ENCODE measurements around the gene GLUD1.
"Not testable (repeated sequence)": the region's sequence is repeated elsewhere in the genome, so short reads cannot be mapped to it uniquely, and the experiment has no call there.

GLUD1 gene

DNA sequence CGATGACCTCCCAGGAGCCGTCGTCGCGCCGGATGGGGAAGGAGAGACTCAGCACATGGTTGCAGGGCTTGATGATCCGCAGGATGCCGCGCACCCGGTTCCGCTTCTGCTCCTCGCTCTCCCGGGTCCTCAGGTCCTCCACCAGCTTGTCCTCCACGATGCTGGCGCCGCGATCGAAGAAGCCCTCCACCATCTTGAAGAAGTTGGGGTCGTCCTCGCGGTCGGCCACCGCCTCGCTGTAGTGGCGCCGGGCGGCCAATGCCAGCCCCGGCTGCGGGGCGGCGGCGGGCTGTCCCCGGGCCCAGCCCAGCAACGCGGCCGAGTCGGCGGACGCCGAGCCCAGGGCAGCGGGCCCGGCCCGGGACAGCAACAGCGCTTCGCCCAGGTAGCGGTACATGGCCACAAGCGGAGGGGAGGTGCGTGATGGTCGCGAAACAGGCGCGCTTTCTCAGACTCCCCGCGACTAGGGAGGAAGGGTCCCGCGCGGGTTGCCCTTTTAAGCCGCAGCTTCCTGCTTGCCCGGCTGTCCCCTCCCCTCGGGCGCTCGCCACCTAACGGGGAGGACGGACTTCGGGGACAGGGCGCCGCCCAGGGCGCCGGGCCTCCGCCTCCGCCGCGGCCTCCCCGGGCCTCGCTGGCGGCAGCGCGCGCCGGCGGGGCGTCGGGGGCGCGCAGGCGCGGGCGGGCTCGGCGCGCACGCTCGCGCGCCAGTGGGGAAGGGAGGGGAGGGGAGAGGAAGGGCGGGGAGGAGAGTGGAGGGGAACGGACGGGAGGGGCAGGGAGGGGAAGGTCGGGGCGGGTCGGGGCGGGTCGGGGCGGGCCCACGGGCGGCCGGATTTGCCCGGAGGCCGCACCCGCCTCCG lies at the start of gene GLUD1, which contains the start of gene SHLD2:
TSS of gene GLUD1 (minus strand) at position 471 of the 863 bp plus-strand sequence. CDS start at position 397, 74 bp downstream.
TSS of gene SHLD2 (plus strand) at position 834 of the 863 bp plus-strand sequence. CDS start 56,149 bp downstream, outside the sequence.
- DNase-seq: peak; percentile 91

DNA sequence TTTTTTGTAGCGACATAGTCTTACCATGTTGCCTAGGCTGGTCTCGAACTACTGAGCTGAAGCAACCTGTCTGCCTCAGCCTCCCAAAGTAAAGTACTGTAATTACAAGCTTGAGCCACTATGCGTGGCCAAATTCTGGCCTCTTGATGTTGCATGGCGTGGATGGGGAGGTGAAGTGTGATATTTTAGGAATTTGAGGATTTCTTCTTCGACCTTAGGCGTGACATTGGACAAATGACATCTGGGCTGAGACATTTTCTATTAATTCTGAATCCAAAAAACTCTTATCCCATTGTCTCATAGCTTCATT lies 48.4 kb upstream of the GLUD1 start:
- DNase-seq: not testable (repeated sequence)

DNA sequence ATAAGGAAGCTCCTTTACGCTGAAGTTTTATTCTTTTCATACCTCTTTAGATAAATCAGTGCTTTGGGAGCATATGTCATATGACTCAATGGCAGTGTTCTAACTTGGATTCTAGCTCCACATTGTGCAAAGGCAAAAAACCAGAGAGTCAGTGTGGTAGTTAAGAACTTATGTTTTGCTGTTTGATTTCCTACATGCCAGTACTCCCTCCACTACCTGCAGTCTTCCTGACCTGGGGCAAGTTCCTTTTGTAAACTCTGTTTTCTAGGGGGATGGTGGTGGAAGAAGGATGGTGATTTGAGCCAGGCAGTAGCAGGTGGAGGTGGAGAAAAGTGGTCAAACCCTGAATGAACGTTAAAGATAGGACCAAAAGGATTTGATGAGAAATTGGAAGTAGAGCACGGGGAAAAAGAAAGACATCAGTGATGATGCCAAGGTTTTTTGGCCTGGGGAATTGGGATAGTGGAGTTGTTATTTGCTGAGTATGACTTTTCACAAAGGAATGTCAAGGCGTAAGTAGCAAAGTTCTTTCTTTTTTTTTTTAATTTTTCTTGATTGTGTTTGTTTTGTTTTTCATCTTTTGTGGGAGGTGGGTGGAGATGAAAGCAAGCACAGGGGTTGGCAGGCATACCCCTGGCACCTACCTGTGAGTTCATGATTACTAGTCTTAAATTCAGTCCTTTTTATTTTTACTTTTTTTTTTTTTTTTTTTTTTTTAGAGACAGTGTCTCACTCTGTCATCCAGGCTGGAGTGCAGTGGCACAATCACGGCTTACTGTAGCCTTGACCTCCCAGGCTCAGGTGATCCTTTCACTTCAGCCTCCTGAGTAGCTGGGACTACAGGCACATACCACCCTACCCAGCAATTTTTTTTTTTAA lies 47.8 kb upstream of the GLUD1 start:
- peak; percentile 4 for DNase-seq

DNA sequence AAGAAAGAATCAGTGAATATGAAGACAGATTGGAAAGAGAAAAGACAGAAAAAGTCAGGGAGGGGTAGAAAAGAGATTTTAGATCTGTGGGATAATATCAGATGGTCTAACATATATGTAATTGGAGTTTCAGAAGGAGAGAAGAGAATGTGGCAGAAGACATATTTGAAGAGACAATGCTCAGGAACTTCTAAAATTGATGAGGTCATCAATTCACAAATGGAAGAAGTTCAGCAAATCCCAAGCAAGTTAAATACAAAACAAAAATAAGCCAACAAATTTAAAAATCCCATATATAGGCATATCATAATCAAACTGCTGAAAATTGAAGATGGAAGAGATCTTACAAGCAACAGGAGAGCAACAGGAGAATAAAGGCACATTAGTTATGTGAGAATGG lies 42.8 kb upstream of the GLUD1 start:
- not testable (repeated sequence) for DNase-seq

DNA sequence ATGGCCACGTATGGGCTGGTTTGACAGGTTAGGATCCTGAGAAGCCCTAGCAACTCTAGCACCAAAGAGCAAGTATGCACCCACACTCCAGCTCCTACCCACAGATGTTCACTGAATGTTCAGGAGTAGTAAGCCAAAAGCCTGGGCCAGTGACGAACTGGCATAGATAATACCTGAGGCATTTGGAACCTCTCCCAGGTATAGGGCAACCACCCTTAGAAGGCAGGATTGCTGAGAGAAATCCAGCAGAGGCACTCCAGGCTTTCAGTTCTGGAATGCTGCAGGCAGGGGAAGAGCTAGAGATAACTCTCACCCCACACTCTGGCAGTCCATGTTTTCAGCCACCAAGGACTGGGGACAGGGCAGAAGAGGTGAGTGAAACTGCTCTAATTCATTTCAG lies 39.8 kb upstream of the GLUD1 start:
- not testable (repeated sequence) for DNase-seq

DNA sequence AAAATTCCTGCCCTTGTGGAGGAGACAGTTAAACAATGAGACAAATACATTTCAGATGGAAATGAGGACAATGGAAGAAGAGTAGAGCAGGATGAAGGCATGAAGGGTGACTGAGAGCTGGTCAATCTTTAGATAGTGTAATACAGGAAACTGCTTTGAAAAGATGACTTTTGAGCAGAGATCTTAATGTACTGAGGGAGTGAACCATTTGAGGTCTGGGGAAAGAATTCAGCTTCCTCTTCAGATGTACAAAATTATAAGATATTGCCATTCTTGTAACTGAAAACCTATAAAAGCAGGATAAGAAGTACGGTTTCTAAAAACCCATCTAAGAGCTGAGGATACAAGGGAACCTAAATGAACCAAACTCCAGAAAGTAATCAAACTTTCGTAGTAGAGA lies 39.3 kb upstream of the GLUD1 start:
- DNase-seq: not testable (repeated sequence)

DNA sequence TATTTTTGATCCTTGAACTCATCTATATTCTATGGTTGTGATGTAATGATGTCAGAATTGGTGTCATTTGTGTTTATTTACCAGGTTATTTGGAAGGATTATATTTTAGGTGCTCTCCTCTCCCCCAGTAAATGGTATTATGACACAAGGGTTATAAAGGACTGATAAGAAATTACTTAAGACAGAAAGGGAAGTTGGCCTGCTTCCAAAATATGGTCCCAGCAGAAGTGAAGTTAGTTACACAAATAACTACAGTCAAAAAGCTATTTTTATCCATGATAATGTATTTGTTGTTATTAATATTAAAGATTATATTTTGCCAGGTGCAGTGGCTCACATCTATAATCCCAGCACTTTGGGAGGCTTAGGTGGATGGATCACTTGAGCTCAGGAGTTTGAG lies 37.5 kb upstream of the GLUD1 start:
- DNase-seq: not testable (repeated sequence)

DNA sequence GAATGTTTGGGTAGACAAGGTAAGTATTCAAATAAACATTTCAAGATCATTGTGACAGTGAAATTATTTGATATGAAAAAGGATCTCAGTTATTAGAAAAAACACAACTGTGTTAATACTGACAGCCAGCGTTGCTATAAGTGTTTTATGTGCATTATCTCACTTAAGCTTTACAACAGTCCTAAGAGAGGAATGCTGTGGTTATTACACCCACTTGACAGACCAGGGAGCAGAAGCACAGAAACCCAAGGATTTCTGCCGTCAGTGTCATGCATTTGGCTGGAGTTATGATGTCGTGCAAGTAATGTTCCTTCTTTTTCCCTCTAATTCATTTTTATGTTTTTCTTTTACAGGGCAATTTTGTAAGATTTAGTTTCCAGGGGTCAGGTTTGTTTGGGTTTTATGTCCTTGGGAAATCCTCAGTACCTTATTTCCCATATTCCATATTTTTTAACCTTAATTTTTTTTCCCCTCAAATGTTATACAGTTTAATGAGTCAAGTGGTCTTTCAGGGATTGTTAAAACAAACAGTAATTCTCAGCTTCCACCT lies 33.0 kb upstream of the GLUD1 start:
- DNase-seq: not testable (repeated sequence)

DNA sequence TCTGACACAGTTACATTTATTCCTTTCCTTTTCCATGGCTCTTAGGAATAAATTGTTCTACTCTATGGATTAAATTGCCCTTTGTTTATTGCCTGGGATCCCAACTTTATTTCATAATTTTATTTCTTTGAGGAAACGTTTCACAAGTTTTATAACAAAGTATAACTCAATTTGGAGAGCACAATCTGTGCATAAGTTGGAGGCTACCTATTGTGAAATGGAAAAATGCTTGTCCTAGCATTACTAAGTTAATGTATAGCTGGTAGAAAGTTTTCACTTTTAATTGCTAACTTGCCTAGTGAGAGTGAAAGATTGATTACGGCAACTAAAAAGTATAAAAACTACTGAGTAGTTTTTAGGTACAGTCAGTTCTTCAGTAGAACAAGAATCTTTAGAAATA lies 32.4 kb upstream of the GLUD1 start:
- not testable (repeated sequence) for DNase-seq

DNA sequence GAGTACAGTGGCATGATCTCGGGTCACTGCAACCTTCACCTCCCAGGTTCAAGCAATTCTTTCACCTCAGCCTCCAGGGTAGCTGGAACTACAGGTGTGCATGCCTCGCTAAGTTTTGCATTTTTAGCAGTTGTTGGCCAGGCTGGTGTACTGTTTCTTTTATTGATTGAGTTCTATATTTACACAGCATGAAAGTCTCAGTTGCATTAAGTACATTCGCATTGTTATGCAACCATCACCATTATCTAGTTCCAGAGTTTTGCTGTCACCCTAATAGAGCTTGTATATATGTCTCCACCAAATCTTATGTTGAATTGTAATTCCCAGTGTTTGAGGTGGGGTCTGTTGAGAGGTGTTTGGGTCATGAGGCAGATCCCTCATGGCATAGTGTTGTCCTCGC lies 28.7 kb upstream of the GLUD1 start:
- DNase-seq: not testable (repeated sequence)

DNA sequence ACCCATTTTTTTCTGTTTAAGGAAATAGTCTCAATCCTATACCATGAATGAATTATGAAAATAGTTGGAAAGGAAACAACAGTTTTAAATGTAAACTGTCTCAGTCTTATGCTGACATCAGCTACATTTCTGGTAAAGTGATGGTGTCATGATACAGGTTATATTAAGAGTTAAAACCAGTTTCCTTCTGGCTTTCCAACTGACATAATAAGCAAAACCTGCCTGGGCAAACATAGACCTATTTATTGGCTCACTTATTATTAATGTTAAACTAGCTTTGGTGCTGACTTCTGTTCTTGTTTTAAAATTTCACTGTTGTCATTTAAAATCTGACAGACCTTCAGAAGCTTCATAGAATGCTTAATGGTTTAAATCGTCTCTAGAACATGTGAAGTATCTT lies 24.4 kb upstream of the GLUD1 start:
- not testable (repeated sequence) for DNase-seq

DNA sequence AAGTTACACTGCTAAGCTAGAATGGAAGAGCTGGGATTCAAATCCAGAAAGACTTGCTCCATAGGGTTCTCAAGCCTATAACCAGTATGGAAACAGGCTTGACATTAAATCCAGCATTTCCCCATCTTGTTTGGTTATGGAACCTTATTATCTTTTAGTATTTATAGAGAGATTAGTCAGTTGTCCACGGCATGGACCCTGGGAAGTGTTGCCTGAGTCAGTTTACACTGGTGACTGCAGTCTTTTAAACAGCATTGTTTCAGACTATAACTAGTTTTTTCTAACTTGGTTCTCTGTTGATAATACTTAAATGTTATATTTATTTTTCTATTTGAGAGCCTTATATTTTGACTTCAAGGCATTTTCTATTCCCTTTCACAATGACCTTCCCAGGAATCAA lies 23.5 kb upstream of the GLUD1 start:
- DNase-seq: not testable (repeated sequence)

DNA sequence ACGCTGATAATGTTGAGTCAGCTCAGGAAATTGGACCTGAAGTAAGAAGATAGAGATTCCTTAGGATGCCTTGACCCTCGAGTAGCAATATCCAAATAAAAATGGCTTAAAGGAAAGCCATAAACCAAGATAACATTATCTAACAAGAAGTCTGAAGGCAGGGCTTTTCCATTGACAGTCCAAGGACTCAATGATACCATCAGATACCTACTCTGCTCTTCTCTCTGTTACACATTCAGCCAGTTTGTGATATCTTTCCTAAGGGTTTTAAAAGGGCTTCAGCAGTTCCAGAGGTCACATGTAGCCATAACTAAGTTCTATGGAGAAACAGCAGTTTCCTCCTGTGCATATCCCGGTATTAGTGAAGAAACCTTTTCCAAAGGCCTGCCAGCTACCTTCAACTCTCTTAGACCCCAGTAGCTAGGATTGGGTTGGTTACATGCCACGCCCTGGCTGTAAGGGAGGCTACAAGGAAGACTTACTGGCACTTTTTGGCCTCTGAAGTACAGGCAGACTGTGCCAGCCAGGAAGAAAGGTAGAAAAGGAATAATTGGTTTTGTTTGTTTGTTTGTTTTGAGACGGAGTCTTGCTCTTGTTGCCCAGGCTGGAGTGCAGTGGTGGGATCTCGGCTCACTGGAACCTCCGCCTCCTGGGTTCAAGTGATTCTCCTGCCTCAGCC lies 10.9 kb upstream of the GLUD1 start:
- no peak for DNase-seq

DNA sequence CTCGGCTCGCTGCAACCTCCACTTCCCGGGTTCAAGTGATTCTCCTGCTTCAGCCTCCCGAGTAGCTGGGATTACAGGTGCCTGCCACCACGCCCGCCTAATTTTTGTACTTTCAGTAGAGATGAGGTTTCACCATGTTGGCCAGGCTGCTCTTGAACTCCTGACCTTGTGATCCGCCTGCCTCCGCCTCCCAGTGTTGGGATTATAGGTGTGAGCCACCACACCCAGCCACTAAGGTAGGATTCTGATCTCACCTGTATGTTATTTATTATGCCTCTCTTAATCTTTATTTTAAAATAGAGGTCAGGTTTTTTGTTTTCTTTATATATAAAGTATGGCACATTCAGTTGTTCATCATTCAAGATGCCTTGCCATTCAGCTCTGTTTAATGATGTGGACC lies 10.1 kb upstream of the GLUD1 start:
- DNase-seq: not testable (repeated sequence)

DNA sequence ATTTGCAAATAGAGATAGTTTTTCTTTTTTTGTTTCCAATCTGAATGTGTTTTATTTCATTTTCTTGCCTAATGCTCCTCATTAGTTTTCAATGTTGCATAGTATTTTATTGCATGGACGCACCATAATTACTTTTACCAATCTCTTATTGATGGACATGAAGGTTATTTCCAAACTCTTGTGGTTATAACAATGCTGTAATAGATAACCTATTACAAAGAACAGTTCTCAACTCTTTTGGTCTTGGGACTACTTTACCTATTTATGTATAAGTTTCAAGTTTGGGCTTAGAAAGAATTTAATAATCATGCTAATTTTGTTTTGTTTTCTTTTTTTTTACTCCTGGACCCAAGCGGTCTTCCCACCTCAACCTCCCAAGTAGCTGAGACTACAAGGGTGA lies 7.4 kb upstream of the GLUD1 start:
- no peak for DNase-seq

DNA sequence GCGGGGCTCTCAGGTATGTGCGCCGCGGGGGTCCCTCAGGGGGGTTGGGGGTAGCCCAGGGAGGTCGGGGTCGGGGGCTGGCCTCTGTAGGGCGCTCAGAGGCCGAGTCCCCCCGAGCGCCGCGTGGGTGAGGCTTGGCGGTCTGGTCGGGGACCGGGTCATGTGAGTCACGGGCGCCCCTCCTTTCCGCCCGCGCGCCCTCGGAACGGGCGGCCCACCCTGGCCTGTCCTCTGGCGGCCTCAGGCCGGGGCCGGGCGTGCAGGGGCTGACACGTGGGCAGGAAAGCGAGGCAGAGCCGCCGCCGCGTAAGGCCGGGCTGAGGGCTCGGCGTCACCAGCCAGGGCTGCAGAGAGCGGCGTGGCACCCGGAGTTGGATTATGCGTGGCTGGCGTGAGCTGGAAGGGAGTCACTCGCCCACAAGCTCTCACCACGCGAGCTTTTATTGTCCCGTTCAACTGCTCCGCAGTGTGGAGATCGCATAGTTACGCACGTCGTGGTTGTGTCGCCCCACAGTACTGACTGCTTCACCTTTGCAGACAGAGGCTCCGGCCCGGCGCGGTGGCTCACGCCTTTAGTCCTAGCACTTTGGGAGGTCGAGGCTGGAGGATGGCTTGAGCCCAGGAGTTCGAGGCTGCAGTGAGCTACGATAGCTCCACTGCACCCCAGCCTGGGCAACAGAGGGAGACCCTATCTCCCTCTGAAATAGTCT lies 748 bp upstream of the GLUD1 start:
- peak; percentile 84 for DNase-seq

DNA sequence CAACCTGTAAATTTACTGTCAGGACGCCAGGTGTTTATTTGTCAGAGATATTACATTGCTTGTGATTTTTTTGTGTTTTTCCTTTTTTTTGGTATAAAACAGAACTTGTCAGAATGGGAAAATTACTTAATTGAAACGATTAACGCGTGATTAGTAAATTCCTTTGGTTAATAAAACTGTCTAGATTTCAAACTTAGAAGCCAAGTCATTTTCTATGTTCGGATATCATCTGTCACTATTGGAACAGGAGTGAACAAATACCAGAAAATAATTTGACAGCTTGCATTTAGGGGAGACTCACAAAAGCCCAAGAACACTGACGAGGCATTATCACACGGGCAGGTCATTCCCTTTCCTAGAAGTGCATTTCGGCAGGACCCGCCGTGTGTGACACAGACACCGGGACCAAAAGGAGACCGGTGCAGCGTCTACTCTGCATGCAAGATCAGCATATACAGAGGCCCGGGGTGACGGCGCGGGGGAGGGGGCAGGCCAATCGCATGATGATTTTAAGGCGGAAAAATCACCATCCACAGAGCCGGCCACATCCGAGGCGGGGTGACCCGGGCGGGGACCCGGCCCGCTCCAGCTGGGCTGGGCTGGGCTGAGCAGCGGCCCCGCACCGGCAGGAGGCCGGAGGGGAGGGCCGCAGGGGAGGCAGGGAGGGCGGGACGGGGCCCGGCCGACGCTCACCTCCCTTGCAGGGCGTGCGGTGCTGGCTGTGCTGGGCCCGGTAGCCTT lies 841 bp downstream of the GLUD1 start:
- peak; percentile 25 for DNase-seq

DNA sequence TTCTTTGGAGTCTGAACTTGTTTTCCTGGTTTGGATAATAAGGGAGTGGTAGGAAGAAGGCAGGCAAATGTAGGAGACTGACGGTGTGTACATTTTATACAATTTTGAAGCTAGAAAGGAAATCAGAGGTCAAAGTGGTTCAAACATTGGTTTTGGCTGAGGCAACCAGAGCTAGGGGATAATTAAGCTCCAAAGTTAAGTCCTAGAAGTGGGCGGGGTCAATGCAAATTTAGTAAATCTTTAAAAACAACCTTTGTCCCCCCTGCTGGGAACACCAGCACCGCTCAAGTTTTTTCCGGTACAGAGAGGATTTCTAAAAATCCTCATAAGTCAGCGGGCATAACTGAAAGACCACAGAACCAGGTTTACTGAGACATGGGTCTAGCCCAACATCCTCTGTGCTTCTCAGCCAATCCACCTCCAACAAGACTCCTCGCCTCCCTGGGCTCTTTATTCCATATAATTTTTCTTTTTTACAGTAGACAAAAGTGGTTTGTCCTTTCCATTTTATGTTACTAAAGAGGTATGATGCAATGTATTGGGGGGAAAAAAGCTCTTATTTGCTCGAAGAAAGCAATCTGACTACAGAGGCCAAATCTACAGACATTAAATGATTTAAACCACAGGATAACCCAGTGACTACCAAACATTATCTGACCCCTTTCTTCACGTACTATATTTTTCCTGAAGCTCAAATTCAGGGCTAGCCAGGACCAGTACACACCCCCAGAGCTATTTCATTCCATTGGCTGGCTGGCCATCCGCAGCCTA lies 1.6 kb downstream of the GLUD1 start:
- DNase-seq: peak; percentile 59

DNA sequence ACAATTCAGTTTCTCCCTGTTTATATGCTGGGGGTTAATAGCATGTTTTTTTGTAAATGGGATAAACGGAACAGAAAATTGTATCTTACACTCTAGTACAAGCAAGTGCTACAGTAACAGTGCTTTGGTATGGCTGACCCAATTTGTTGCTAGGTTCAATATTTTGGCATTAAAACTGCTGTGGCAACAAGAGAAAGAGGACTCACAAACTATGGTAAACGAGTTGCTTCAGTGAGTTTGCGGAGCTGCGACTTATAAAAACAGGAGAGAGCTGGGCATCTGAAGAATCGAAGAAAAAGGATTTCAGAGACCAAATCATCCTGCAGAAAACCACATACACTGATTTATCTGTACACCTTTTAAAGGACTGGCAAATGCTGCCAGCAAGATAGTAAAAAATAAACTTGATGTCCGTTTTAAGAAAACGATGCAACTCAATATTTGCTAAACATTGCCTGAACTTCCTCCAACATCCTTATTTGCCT lies 2.2 kb downstream of the GLUD1 start:
- peak; percentile 13 for DNase-seq

DNA sequence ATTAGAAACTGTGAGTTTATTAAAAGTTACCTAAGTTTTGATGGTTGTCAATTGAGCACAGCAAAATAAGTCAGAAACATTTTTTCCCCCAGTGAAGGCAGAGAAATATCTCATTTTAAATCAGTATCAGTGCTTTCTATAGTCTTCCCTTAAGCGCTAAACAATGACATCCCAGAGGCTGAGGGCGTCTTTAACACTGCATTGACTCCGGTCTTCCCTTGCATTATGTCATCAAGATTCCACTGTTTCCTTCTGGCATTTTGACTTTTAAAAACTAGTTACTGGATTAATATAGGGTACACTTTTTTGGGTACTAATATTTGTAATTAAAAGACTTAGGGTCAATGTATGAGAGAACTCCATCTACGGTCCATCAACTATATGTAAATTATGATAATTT lies 3.9 kb downstream of the GLUD1 start:
- DNase-seq: no peak
